ENCODE results near the gene OR5H15. TPM values are rescaled to one million over a fixed set of nuclear protein-coding genes. Genes with fewer than 3 reads are reported as not detected.

OR5H15 gene
- polyA plus RNA-seq, 2 of the 4 experiments (the other 2 are of a cell fraction), result not detected

DNA sequence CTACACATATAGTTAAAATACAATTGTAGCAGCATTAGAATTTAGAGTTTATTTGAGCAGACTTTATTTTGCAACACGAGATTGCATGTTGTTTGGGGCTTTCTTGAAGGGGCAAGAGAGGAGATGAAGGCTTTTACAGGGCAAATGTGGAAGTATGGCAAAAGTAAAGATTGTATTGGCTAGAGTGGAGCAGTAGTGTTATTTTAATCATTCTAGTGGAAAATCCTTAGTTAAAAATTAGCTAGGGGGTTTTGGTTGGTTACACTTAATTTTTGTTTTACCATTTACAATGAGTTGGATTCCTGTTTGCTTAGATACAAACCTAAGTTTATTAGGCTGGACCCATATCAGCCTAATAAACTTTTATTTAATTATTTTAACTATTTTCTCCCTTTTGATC, 4.6 kb downstream of the OR5H15 start:
- Histone ChIP-seq H3K4me2 (no peak overlapping the region), H3K27ac (no peak overlapping the region), H3K4me1 (no peaks in the 10 kb centered on the region), H3K4me3 (no peak overlapping the region), H3K9me3 (no peaks in the 10 kb centered on the region)
- WGBS (ENCODE audit: missing lambda C conversion rate), result 2% methylated on average over 1 of the region's 1 CpG
- TF ChIP-seq, protein P1, sequence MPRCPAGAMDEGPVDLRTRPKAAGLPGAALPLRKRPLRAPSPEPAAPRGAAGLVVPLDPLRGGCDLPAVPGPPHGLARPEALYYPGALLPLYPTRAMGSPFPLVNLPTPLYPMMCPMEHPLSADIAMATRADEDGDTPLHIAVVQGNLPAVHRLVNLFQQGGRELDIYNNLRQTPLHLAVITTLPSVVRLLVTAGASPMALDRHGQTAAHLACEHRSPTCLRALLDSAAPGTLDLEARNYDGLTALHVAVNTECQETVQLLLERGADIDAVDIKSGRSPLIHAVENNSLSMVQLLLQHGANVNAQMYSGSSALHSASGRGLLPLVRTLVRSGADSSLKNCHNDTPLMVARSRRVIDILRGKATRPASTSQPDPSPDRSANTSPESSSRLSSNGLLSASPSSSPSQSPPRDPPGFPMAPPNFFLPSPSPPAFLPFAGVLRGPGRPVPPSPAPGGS (IDR thresholded peaks at IDR 0.05), result no peak
- TF ChIP-seq NFE2L2 (conservative IDR thresholded peaks at IDR 0.05; ENCODE audit: low read length) (no peak), HDAC2 (IDR thresholded peaks at IDR 0.05) (no peak)
- ChIA-PET CTCF (no interaction called here), POLR2A (no interaction called here)
- FAIRE-seq (no peak), DNase-seq (ENCODE audit: low read depth in 1 of 2, low spot score in 1 of 2) (no peak), ATAC-seq (no peak)

DNA sequence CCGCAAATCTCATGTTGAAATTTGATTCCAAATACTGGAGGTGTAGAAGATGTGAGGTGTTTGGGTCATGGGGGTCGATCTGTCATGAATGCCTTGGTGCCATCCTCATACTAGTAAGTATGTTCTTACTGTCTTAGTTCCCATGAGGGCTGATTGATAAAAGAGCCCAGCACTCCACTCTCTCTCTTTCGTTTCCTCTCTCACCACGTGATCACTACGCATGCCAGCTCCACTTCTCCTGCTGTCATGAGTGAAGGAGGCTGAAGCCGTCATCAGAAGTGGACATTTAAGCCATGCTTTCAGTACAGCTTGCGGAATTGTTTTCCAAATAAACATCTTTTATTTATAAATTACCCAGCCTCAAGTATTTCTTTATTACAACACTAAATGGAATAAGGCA, 6.1 kb downstream of the OR5H15 start:
- Histone ChIP-seq H3K4me2 (0 out of 3 replicates have a peak overlapping the region, but pooled peaks have one; percentile 28), H3K4me1 (no peaks in the 10 kb centered on the region), H3K9me3 (no peaks in the 10 kb centered on the region), H3K4me3 (no peak overlapping the region), H3K27ac (no peak overlapping the region)
- WGBS (ENCODE audit: missing lambda C conversion rate), result 6% methylated on average over 7 of the region's 7 CpGs
- no peak for TF ChIP-seq BHLHE40 (IDR thresholded peaks at IDR 0.05; ENCODE audit: low read depth, low read length)
- ATAC-seq (no peak), DNase-seq (ENCODE audit: low read depth in 1 of 2, low spot score in 1 of 2) (peak in 1 of 2 experiments; percentile 11), FAIRE-seq (no peak)
- POLR2A ChIA-PET, result no interaction called here
- CTCF ChIA-PET, result no interaction called here

DNA sequence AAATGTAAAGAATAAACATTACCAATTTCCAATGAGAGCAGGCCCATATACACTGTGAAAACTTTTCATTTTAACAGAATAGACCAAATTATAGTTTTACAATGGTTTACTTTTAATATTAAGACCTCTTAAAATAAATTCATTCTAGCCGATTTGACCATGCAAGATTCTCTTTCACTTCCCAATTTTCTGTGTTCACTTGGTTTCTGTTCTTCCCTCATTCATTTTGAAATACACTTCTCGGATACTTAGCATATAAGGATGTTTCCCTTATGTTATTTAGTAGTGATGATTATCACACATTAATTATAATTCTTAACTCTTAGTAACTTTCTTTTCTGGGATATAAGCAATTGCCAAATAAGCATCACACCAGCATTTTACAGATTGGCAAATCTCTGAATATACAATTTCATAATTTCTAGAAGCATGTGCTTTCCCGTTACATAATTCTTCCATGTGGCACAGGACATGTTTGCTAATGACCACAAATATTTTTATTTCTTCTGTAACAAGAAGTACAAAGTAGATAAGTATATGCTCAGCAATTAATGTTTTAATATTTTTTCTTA, 13.9 kb downstream of the OR5H15 start:
- TF ChIP-seq, protein P2, sequence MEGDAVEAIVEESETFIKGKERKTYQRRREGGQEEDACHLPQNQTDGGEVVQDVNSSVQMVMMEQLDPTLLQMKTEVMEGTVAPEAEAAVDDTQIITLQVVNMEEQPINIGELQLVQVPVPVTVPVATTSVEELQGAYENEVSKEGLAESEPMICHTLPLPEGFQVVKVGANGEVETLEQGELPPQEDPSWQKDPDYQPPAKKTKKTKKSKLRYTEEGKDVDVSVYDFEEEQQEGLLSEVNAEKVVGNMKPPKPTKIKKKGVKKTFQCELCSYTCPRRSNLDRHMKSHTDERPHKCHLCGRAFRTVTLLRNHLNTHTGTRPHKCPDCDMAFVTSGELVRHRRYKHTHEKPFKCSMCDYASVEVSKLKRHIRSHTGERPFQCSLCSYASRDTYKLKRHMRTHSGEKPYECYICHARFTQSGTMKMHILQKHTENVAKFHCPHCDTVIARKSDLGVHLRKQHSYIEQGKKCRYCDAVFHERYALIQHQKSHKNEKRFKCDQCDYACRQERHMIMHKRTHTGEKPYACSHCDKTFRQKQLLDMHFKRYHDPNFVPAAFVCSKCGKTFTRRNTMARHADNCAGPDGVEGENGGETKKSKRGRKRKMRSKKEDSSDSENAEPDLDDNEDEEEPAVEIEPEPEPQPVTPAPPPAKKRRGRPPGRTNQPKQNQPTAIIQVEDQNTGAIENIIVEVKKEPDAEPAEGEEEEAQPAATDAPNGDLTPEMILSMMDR (IDR thresholded peaks at IDR 0.05), result no peak
- TF ChIP-seq NR3C1 (IDR thresholded peaks at IDR 0.05), result no peak
- no peak for TF ChIP-seq RARB (CRISPR knock-in tag; IDR thresholded peaks at IDR 0.05)
- TF ChIP-seq ESRRA (IDR thresholded peaks at IDR 0.05; ENCODE audit: borderline replicate concordance, low read length), result no peak
- no peak for DNase-seq (ENCODE audit: low read depth in 1 of 2, low spot score in 1 of 2)
- ChIA-PET CTCF (no interaction called here), POLR2A (no interaction called here)
- no peak for FAIRE-seq
- WGBS (ENCODE audit: missing lambda C conversion rate), result 15% methylated on average over 3 of the region's 3 CpGs
- Histone ChIP-seq H3K27ac (no peak overlapping the region), H3K9me3 (no peaks in the 10 kb centered on the region), H3K4me3 (no peak overlapping the region), H3K4me2 (no peak overlapping the region), H3K4me1 (no peaks in the 10 kb centered on the region)
- ATAC-seq, result no peak

DNA sequence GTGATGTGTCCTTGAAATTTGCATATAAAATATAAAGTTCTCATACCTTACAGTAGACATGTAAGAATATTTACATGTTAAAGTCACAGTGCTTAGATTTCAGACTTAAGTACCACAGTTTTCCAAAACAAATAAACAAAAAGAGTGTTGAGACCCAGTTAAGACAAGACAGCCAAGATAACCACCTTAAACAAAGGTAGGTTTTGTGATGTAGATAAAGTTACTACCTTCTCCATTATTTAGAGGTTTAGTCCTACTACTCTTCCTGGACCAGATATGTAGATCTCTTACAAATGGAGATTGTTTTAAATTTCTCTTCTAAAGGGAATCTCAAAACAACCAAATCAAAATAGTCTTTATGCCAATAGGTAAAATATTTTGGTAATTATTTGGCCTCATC, 15.7 kb downstream of the OR5H15 start:
- H3K9me3 ChIP-seq, result no peaks in the 10 kb centered on the region
- H3K27ac ChIP-seq, result no peak overlapping the region
- H3K4me2 ChIP-seq, result no peak overlapping the region
- FAIRE-seq (no peak), DNase-seq (ENCODE audit: low read depth in 1 of 2, low spot score in 1 of 2) (no peak), ATAC-seq (no peak)
- POLR2A ChIA-PET, result no interaction called here
- no peaks in the 10 kb centered on the region for H3K4me1 ChIP-seq
- no peak overlapping the region for H3K4me3 ChIP-seq
- TF ChIP-seq NFE2L2 (conservative IDR thresholded peaks at IDR 0.05; ENCODE audit: low read length) (no peak), CEBPB (IDR thresholded peaks at IDR 0.05) (no peak)
- CTCF ChIA-PET, result no interaction called here

DNA sequence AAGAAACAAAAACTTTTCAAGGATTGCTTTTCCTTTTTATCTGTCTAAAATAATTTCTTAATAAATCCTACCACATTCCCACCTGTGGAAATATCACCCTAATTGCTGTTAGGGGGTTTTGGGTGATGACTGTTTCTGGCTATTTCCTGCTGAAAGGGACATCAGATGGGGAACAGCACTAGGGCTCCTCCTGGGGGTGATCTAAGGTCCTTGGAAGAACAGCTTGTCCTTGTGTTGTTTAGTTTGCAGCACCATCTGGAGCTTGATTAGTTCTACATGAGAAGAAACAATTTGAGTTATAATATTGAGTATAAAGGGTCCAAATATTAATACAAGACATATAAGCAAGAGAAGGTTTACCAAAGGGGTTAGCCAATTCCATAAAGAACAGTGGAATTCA, 18.7 kb downstream of the OR5H15 start:
- Histone ChIP-seq H3K4me1 (no peaks in the 10 kb centered on the region), H3K27ac (no peak overlapping the region), H3K4me3 (no peak overlapping the region), H3K9me3 (no peaks in the 10 kb centered on the region), H3K4me2 (no peak overlapping the region)
- peak in 1 of 2 experiments; percentile 54; a peak in 3 of 6 replicates for ATAC-seq
- POLR2A ChIA-PET, result no interaction called here
- CTCF ChIA-PET, result interaction anchor here (0.6 to 1.9 kb wide), 5 partner anchors 60 to 343 kb away, joined by 3 to 7 read pairs (median 3); no protein-coding TSS in a partner anchor
- DNase-seq (ENCODE audit: low read depth in 1 of 2, low spot score in 1 of 2), result peak in 1 of 2 experiments; percentile 2
- FAIRE-seq, result no peak
- TF ChIP-seq NFE2L2 (conservative IDR thresholded peaks at IDR 0.05; ENCODE audit: low read length) (no peak), EHMT2 (IDR thresholded peaks at IDR 0.05; ENCODE audit: low read depth) (no peak), RAD21 (conservative IDR thresholded peaks at IDR 0.05 in 1 of 2, IDR thresholded peaks at IDR 0.05 in 1 of 2) (0 out of 5 replicates have a peak, but pooled peaks of 1 of the 2 experiments have one; percentile 6)
